HG02678 (cell line): ENCODE measurements around the gene ADAP1.
"Not testable (repeated sequence)": the region's sequence is repeated elsewhere in the genome, so short reads cannot be mapped to it uniquely, and the experiment has no call there.

Experiments used
- ATAC-seq: cut with Tn5 transposase; IDR thresholded peaks from one replicate; pipeline ENCODE4 v1.9.1; 2021; ENCODE audit warnings: mild to moderate bottlenecking, moderate library complexity; ENCODE audit not compliant: unreplicated experiment

ADAP1 gene

GRCh38 chr7:924042-924441 is 30.4 kb downstream of the ADAP1 start:
- not testable (repeated sequence) for ATAC-seq

GRCh38 chr7:923108-924041 is 31.1 kb downstream of the ADAP1 start:
- peak; percentile 85 for ATAC-seq

GRCh38 chr7:922334-923107 is 32.0 kb downstream of the ADAP1 start:
- no peak for ATAC-seq

- ATAC-seq, result no peak
Measured at GRCh38 chr7:921581-922333, 32.7 kb downstream of the ADAP1 start.

GRCh38 chr7:921071-921461 is 33.4 kb downstream of the ADAP1 start:
- ATAC-seq, result no peak

- no peak for ATAC-seq
Measured at GRCh38 chr7:920351-921070, 34.0 kb downstream of the ADAP1 start.

GRCh38 chr7:919924-920341 is 34.5 kb downstream of the ADAP1 start:
- ATAC-seq, result no peak

GRCh38 chr7:919114-919442 is 35.4 kb downstream of the ADAP1 start:
- ATAC-seq, result no peak

- ATAC-seq, result no peak
Measured at GRCh38 chr7:918441-919113, 35.9 kb downstream of the ADAP1 start.

- no peak for ATAC-seq
Measured at GRCh38 chr7:918118-918425, 36.4 kb downstream of the ADAP1 start.

- ATAC-seq, result no peak
Measured at GRCh38 chr7:917255-918117, 37.0 kb downstream of the ADAP1 start.

GRCh38 chr7:916291-916941 is 38.1 kb downstream of the ADAP1 start:
- no peak for ATAC-seq

- no peak for ATAC-seq
Measured at GRCh38 chr7:915291-916218, 38.9 kb downstream of the ADAP1 start.

- ATAC-seq, result no peak
Measured at GRCh38 chr7:914521-915194, 39.8 kb downstream of the ADAP1 start.

- no peak for ATAC-seq
Measured at GRCh38 chr7:913736-914520, 40.6 kb downstream of the ADAP1 start.

- ATAC-seq, result no peak
Measured at GRCh38 chr7:911791-912480, 42.5 kb downstream of the ADAP1 start.
